Measurements from ENCODE around the gene ARSA.

DNA sequence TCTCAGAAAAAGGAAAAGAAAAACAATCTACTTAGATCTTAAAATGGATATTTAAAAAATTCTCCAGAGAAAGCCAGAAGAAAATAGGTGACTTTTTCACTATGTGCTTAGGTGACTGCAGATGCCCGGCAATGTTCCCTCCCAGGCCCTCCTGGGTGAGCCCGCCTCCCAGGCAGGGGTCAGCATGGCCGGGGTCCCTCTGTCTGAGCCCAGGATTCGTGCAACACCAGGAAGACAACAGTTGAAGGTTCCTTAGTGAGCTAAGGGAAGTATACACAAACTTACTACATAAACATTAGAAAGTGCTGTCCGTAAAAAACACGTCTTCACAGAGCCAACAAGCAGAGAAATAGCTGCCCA lies 15.8 kb downstream of the ARSA start:
- TF ChIP-seq, protein P1, sequence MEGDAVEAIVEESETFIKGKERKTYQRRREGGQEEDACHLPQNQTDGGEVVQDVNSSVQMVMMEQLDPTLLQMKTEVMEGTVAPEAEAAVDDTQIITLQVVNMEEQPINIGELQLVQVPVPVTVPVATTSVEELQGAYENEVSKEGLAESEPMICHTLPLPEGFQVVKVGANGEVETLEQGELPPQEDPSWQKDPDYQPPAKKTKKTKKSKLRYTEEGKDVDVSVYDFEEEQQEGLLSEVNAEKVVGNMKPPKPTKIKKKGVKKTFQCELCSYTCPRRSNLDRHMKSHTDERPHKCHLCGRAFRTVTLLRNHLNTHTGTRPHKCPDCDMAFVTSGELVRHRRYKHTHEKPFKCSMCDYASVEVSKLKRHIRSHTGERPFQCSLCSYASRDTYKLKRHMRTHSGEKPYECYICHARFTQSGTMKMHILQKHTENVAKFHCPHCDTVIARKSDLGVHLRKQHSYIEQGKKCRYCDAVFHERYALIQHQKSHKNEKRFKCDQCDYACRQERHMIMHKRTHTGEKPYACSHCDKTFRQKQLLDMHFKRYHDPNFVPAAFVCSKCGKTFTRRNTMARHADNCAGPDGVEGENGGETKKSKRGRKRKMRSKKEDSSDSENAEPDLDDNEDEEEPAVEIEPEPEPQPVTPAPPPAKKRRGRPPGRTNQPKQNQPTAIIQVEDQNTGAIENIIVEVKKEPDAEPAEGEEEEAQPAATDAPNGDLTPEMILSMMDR (IDR thresholded peaks at IDR 0.05; ENCODE audit: low read depth, low read length), result no peak
- TF ChIP-seq POLR2A (IDR thresholded peaks at IDR 0.05; ENCODE audit: extremely low read depth, insufficient read length) (no peak), MYC (IDR thresholded peaks at IDR 0.05; ENCODE audit: low read depth, low read length) (no peak)
- TF ChIP-seq, protein P2, sequence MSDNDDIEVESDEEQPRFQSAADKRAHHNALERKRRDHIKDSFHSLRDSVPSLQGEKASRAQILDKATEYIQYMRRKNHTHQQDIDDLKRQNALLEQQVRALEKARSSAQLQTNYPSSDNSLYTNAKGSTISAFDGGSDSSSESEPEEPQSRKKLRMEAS (IDR thresholded peaks at IDR 0.05; ENCODE audit: low read depth, low read length), result no peak
